Fibroblast of skin of right quadriceps (primary cell): ENCODE data around the gene GOLGA8G.
"Not testable (repeated sequence)": the region's sequence is repeated elsewhere in the genome, so short reads cannot be mapped to it uniquely, and the experiment has no call there.

Experiments used
- DNase-seq: peaks from one replicate; pipeline ENCODE4 v3.0.0-alpha.2; 2013

The GOLGA8G gene, protein sequence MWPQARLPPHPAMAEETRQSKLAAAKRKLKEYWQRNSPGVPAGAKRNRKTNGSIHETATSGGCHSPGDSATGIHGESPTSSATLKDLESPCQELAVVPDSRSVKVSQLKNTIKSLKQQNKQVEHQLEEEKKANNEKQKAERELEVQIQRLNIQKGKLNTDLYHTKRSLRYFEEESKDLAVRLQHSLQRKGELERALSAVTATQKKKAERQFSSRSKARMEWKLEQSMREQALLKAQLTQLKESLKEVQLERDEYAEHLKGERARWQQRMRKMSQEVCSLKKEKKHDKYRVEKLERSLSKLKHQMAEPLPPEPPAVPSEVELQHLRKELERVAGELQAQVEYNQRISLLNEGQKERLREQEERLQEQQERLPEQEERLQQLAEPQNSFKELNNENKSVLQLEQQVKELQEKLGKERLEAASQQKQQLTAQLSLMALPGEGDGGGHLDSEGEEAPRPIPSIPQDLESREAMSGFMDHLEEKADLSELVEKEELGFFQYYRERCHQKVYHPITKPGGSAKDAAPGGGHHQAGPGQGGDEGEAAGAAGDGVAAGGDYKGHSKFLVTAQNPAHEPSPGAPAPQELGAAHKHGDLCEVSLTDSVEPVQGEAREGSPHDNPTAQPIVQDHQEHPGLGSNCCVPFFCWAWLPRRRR

DNA sequence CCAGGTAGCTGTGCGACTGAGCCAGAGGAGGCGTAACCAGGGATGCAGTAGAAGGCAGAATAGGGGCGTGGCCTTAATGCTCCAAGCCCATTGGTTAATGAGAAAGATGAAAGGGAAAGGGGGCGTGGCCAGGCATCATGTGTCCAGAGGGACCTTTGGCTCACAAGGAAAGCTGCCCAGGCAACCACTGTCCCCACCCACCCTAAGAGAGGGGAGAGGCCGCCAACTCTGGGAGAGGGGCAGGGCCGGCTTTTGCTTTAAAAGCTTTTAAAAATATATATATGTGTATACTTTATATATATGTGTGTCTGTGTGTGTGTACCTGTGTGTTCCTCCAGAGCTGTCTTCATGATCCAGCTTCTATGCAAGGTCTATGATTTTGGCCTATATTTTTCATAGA, at the start of gene GOLGA8G:
Gene GOLGA8G (minus strand): TSS at position 18 of the 400 bp plus-strand sequence. CDS start 62 bp downstream, outside the sequence.
- DNase-seq, result not testable (repeated sequence)

DNA sequence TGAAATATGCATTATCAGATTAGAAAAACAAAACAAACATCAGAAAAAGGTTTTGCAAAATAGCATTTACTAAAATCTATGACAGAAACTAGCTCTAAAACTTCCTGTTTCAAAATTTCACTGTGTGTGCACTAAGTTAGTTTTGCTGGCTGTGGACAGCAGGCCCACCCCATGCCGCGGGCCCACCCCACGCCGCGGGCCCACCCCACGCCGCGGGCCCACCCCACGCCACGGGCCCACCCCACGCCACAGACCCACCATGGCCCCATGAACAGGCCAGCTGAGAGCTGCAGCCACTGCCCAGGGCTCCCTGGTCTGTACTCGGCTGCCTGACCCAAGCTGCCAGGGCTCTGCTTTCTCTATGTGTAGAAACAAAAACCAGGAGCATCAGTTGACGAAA, 40.6 kb upstream of the GOLGA8G start:
- not testable (repeated sequence) for DNase-seq

DNA sequence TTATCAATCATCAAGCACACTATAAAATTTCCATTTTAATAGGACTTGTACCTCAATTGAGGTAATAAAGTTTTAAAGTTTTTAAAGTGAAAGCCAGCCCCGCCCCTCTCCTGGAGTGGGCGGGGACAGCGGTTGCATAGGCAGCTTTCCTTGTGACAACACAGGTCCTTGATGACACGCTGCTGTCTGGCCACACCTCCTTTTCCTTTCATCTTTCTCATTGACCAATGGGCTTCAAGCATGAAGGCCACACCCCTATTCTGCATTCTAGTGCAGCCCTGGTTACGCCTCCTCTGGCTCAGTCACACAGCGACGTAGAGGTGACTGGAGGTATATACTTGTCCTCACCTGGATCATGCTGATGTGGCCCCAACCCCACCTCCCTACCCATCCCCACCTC, 20.5 kb upstream of the GOLGA8G start, which contains the start of gene GOLGA6L25:
Gene GOLGA6L25 (plus strand): TSS at position 301 of the 400 bp plus-strand sequence. CDS start 61 bp downstream, at position 362.
- not testable (repeated sequence) for DNase-seq

DNA sequence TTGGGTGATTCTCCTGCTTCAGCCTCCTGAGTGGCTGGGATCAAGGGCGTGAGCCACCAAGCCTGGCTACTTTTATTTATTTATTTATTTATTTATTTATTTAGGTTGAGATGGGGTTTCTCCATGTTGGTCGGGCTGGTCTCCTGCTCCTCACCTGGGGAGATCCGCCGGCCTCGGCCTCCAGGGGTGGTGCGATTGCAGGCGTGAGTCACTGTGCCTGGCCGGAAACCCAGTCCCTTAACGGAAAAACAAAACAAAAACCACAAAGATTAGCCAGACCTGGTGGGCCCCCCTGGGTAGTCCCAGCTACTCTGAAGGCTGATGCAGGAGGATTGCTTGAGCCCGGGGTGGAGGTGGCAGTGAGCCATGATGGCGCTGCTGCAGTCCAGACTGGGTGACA, 17.6 kb downstream of the GOLGA8G start:
- not testable (repeated sequence) for DNase-seq

DNA sequence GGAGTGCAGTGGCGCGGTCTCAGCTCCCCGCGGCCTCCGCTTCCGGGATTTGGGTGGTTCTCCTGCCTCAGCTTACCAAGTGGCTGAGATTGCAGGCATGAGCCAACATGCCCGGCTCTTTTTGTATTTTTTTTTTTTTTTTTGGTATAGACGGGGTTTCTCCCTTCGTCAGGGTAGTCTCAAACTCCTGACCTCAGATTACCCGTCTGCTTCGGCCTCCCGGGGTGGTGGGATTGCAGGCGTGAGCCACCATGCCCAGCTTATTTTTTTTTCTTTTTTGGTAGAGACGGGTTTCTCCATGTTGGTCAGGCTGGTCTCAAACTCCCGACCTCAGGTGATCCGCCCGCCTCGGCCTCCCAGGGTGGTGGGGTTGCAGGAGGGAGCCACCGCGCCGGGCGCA, 18.6 kb downstream of the GOLGA8G start:
- DNase-seq, result not testable (repeated sequence)

DNA sequence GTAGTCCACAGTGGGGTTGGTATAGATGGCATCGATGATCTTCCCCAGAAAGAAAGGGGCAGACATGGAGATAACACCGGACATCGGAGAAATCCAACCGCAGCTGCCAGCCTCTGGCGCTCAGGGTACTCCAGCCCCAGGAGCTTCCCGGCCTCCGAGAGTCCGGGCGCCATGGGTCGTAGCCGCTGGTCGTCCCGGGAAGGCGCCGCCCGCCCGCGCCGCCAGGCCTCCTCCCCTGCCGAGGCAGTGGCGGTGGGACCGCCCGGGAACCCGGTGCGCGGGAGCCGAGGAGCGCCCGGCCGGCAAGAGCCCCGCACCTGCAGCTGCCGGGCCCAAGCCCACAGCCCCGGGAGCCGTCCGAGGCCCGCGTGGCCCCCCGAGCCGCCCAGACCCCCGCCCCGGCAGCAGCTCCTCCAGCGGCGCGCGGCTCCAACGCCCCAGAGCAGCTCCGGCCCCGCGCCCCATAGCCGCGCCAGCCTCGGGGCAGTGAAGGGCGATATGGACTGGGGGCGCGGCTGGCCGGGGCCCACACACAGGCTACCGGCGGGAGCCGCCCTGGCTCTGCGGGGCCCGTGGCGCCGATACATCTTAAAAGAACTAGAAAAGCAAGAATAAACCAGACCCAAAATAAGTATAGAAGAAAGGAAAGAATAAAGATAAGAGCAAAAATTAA, 24.4 kb downstream of the GOLGA8G start:
- not testable (repeated sequence) for DNase-seq

DNA sequence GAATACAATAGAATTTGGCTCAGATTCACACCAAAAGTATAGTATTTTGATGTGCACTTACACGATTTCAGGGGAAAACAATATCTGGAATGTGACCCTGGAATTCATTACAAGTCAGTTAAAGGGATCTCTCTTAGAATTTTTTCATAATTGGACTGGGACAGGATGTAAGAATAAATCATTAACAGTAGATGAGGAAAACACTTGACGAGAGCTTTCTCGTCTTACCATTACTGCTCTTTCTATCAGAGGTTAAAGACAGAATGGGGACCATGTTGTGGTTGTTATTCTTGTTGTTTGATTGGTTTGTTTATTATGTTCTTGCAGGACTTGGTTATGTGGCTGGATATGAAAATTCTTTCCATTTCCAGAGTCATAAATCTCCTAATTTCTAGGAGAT, 51.4 kb downstream of the GOLGA8G start:
- DNase-seq, result not testable (repeated sequence)
